C4-2B (cell line): ENCODE data around the gene GPHN.

Experiments
- CTCF ChIP-seq: fragments of 450-650 bp; conservative IDR thresholded peaks from 2 replicates; pipeline ENCODE4 v1.5.1; 2017; ENCODE audit warnings: mild to moderate bottlenecking
- ZFX ChIP-seq: fragments of 450-650 bp; IDR thresholded peaks from 2 replicates; pipeline ENCODE4 v1.6.1; 2017

DNA sequence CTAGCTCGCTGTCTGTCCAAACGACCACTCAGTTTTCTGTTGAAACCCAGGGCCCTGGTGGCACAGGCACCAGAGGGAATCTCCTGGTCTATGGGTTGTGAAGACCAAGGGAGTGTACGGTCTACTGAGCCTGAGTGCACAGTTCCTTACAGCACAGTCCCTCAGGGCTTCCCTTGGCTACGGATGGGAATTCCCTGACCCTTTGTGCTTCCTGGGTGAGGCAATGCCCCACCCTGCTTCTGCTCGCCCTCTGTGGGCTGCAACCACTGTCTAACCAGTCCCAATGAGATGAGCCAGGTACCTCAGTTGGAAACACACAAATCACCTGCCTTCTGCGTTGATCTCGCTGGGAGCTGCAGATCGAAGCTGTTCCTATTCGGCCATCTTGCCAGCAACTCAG is 22.6 kb downstream of the GPHN start:
- no peak for TF ChIP-seq CTCF
- TF ChIP-seq ZFX = no peak
